Midbrain (tissue), 1 donor: ENCODE results near the gene HDAC4.

Source experiments
- DNase-seq: peaks from one replicate; lab custom pipeline; 2025; lab: John Stamatoyannopoulos, UW

HDAC4 gene

DNA sequence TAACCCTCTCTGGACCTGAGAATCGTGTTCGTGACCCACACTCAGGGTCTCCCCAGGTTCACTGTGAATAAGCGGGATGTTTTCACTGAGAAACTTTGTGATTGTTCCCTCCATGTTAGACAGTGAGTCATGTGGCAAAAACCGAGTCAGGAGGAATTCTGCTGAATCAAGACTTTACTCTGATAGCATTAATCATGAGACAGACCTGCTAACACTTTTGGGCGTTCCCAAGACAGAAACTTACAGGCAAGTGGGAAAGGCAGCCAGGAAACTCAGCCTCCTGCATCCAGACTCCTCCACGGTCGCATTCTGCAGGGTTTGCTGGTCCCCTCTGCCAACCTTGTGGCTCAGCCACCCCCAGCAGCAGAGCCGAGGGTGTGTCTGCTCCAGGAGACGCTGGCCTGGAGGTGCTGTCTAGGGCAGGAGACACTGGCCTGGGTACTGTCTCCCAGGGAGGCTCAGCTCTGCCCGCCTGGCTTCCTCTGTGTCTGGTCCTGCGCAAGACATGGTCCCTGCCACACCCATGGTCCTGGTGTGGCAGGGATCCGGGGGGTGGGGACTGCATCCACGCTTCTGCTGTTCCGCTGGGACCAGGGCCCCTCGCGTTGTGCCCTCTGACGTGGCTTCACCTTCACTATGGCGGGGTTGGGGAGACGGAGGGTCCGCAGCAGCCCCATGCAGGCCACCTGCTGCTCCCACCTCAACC is 375.6 kb downstream of the HDAC4 start:
- DNase-seq, result no peak

DNA sequence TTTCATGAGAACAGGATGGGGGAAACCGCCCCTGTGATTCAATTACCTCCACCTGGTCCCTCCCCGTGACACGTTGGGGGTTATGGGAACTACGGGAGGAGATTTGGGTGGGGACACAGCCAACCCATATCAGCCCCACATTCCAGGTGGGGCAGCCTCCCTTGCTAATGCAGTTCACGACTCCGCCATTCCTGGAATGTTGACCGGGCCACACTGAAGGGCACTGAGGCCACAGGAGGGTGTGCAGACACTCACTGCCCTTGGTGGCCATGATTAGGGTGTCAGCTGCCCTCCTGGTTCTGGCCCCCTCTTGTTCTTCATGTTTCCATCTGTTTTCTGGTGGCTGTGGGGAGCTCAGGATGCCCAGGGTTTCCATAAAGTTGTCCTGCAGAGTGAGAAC is 376.6 kb downstream of the HDAC4 start:
- no peak for DNase-seq

- DNase-seq, result no peak
These were observed 378.2 kb downstream of the HDAC4 start for GRCh38 chr2:239022437-239023260.

GRCh38 chr2:239021651-239022436 is 379.0 kb downstream of the HDAC4 start:
- no peak for DNase-seq

DNA sequence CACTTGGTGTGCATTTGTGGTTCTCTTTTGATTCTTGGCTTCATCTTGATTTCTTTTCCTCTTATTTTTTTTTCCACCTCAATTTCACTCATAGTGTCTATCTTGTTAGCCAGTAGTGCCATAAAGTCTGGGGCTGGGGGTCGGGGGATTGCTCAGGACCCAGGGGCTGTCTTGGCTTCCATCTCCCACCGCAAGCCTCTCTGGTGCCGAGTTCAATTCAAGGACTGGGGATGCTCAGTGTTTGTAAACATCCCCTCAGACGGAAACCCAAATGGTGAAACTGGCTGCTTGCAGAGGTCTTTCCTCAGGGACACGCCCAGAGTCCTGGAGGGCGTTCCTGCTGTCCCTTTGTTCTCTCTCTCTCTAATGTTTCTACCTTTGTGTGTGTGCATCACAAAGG is 379.6 kb downstream of the HDAC4 start:
- no peak for DNase-seq

DNA sequence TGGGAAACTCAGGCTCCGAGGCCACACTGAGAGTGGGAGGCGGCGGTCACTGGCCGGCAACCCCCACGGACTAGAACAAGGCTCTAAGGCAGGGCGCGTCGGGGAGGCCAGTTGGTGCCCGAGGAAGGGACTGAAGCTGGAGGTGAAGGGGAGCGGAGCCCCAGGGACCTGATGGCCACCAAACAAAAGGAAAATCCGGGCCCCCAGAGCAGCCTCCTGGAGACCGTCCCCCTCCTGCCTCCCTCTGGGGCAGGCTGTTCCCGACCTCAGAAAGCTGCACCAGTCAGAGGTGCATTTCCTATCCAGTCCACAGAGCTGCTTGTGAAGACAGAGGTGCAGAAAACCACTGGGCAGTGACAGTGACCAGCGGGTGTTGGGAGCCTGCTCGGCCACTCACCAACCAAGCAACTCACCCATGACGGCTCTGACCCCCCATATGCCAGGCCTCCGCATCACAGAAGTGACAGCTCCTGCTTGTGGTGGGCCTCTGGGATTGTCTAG is 380.2 kb downstream of the HDAC4 start:
- no peak for DNase-seq

GRCh38 chr2:239019183-239019581 is 381.6 kb downstream of the HDAC4 start:
- no peak for DNase-seq

DNA sequence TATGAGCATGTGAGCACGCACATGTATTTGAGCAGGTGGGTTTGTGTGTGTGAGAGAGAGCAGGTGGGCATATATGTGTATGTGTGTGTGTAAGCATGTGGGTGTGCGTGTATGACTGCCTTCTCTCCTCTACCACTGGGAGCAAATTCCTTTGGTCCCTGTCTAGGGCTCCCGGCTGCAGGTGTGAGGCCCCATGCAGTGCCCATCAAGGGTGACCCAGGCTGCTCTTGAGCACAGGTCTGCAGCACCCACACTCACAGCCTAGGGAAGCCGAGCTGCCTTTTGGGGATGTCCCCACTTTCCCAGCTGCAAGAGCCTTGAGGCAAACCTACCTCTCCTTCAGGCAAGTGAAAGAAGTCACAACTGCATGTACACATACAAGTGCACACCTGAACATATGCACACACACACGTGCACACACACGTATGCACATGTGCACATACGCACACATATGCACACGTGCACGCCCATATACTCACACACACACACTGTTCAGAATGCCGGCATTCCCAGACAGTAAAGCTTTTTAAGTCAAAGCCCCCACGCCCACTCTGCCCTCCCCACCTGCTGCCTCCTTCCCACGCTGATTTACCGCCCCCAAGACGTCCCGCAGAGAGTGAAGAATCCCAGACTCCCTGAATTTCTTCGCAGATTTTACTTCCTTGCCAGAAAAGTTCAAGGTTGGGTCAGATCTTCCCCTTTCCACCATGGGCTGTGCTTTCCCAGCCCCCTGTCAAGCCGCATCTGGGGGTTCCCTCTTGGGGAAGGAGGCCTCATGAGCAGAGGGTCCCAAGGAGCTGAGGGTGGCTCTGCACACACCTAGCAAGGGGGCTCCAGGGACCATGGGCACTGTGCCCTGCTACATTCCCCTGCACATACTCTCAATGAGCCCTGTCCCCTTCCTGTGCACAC is 382.3 kb downstream of the HDAC4 start:
- no peak for DNase-seq

- DNase-seq, result no peak
These were observed 383.2 kb downstream of the HDAC4 start for GRCh38 chr2:239017491-239018098.

DNA sequence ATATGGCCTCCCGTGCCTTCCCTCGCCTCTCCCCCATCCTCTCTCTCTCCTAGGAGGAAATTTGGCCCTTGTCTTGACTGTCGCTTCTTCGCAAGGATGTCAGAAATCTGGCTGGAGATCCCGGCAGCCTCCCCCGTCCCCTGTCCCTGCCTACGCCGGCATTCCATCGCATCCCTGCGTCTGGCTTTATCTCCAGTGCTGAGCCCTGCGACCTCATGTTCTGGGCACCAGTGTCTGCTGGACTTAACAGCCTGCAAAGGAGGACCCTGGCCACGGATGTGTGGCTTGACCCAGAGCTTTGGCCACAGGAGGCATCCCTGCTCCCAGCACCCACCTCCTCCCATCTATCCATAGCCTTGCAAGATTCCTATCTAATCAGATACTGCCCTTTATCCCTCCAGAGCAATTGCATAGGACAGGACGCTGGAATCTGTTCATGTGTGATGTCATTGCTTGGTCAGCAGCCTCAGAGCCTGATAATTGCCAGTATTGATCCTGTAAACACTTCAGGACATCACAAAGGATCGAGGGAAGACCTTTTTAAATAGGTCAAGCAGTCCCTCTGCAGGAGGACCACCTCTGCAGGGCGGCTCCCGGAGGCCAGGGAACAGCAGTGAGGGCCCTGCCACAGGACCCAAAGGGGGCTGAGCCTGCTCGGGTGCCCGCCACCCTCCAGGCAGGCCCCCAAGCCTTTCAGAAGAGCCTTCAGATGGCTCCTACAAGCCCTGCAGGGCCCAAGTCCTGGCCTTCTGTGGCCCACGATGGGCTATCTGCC is 384.7 kb downstream of the HDAC4 start:
- no peak for DNase-seq

DNA sequence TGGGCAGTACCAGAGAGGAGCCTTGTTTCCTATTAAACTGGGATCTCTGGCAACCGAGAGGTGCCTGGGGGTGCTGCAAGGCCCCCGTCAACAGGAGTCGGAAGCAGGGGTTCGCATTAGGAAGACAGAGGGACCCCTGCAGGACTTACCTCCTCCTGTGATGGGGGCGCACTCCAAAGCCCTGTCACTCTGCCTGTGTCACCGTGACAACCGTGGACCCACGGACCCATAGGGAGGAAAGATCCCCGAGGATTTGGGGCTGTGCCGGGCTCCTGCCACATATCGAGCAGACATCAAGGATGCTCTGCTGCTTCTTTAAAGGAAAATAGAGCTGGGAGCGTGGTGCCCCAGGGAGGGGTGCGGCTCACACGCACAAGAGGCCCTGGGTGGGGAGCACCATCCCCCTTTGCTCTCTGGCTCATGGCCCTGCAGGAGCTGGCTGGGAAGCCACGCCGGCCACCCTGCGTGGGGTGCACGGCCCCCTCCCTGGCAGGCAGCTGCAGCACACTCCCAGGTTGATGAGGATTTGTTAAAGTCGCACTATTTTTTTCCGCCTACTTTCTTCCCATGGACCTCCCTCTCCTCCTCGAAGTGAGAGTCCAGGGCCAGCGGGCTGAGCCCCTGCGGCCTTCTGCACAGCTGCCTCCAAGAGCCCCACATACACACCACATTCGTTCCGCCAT is 385.5 kb downstream of the HDAC4 start:
- no peak for DNase-seq

DNA sequence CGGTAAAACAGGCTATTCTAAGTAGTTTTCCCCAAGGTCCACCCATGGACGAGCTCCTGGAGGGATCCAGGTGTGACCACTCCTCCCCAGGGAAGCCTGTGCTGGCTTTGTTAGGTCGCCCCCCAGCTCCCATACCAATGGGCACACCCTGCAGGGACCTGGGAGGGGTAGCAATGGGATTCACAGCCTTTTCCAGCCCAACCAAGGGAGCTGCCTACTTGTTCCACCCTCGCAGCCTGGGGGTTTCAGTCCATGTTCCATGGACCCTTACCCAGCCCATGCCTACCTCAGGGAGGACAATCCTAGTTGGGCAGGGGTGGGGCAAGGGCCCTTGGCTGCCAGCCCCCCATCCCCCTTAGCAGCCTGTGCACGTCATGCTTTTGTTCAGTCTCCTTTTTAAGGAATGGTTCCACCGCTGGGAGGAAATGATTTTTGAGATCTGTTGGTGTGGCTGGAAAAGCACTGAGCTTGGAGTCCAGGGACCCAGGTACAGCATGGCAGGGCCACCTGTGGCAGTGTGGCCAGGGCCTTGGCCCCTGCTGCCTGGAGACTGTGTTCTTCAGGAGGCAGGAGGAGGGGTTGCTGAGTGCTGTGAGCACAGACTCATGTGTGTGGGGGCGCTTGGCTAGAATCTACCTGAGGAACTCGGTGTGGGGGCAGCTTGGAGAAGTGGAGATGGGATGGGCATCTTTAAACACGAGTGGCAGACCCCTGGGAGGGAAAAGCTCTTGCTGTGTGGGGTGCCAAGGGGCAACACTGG is 386.2 kb downstream of the HDAC4 start:
- no peak for DNase-seq

DNA sequence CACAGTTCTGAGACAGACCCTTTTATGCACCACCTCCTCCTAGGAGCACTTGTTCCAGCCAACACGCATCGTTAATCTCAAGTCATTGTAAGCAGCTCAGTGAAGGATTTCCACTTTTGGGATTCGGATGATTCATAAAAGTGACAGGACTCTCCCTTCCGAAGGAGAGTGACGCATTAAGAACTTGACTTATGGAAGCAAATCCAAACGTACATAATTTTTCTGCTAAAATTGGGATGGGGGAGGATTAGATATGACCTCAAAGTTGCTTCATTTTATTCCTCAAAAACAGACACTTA is 387.2 kb downstream of the HDAC4 start:
- DNase-seq, result no peak

DNA sequence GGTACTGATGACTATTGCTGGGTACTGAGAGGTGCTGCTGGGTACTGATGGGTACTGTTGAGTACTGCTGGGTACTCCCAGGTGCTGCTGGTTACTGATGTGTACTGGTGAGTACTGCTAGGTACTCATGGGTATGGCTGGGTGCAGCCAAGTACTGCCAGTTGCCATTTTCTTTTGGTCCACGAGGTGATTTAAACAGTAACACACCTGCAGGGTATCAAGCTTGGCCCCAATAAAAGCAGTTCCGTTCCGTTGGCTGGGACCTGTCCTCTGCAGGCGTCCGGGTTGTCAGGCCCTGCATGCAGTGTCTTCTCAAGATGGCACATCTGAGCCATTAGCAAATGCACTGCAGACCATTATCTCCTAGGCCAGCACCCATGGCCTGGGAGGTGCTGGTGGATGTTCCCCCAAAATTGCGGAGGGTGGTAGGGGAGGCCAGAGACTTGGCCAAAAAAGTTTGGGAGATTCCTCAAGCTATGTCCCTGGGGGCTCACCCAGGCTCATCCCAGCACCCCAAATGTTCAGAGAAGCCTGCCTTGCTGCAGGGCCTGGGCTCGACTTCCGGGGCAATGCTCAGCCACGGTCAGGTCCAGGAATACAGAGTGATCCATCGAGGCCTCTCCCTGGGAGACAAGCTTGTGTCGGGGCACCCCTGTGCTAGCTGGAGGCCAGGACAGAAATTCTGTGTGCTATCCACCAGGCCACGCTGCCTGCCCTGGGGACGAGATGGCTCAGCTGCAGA is 387.7 kb downstream of the HDAC4 start:
- DNase-seq, result no peak

DNA sequence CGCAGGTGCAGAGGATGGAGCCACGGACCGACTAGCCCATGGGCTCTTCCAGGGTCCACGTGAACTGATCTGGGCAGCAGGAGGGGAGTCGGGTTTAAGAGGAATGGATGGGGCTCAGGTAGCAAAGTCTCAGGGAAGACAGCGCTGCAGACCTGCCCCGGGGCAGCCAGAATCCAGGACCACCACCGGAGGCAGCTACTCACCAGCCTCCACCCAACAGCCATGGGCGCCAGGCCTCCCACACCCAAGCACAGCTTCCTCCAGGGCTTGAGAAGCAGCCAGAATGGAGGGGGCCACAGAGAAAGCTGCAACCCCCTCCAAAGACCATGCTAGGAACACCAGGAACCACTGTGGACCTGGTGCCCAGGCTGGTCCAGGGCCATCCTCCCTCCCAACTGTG is 388.6 kb downstream of the HDAC4 start:
- DNase-seq, result no peak

DNA sequence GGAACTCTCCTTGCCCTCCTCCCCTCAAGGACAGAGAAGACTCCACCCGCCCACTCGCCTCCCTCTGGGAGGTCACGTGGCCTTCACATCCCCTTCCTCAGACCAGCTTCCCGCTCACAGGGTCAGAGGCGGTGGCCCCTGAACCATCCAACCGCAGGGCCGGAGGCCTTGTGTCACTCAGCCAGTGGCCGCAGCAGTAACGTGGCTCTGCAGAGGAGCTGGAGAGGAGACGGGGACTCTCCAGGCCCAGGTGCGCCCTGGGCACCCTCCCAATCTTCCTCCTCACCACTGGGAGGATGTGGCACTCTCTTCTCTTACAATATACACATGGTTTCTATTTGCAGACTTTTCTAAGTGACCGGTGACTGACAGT is 391.2 kb downstream of the HDAC4 start:
- DNase-seq, result no peak

DNA sequence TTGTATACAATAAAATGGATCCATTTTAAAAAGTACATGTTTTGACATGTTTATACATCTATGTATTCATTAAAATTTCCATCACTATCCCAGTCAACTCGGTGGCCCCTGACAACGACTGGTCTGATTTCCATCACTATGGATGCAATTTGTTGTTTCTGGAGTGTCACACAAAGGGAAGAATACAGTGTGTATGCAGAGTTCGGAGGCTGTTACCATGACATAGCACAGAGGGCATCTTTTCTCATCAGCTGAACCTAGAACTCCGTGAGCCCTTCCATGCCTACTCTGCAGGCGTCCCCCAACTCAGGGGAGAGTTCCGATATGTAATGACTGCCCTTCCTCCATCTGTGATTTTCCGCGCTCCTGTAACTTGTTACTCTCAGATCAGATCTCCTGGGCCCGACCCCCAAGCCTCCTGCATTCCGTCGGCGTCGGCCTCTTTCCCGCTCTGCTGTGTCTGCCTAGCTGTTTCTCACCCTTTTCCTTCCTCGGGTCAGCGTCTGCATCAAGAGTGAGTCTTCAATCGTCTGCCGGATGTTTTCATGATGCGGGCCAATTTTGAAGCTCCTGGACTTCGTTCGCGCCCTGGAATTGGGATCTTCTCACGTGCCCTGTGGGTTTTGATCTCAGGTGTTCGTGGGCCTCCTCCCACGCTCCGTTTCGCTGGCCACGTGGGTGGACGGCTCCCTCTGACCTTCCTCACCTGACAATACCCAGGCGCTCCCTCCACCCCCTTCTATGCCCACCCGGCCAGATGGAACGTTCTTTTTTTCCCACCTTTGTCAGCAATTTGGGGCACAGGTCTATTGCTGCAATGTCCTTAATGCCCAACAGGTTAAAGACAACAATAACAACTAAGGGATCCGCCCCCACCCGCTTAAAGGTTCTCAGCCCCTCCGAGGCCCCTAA is 391.9 kb downstream of the HDAC4 start:
- DNase-seq, result no peak
